ENCODE data around the gene NTMT1. TPM values are rescaled to one million over a fixed set of nuclear protein-coding genes. Genes with fewer than 3 reads are reported as not detected.

NTMT1 gene
- total and polyA plus RNA-seq, 9 of the 15 experiments (the other 6 are each of a cell fraction or from before 2014, with no cell fraction given): 42.1 to 116 (median 74.7) TPM

DNA sequence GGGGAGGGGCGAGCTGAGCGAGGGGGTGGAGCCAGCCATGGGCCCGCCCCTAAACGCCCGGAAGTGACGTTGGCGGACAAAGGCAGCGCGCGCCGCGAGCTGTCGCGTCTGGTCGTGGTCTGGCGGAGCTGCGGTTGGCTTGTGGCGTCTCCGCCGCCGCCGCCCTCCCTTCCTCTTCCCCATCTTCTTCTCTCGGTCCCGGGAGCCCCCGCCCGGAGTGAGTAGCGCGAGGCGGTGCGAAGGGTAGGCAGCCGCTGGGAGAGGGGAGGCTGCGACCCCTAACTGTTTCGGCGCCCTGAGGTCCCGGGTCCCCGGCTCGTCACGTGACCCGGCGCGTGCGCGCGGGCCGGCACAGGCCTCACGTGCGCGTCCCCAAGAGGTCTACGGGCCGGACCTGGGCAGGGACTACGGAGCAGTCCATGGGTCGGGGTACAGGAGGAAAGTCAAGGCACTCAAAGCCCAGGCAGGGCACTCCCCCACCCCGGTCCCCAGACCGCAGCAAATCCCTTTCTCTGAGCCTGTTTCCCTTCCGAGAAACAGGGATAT lies at the start of gene NTMT1 (continued):
- TF ChIP-seq ZNF165 (CRISPR knock-in tag; IDR thresholded peaks at IDR 0.05; ENCODE audit: borderline replicate concordance) (no peak), ZNF174 (CRISPR knock-in tag; IDR thresholded peaks at IDR 0.05) (no peak), PHB2 (IDR thresholded peaks at IDR 0.05; ENCODE audit: low read depth) (no peak), BACH1 (tag; IDR thresholded peaks at IDR 0.05) (no peak), SOX6 (IDR thresholded peaks at IDR 0.05) (peak; percentile 35; the same call in 1 of the 2 replicates), C11orf30 (IDR thresholded peaks at IDR 0.05; ENCODE audit: low read depth) (peak; percentile 88), POLR2AphosphoS5 (IDR thresholded peaks at IDR 0.05; ENCODE audit: control insufficient read depth, insufficient read depth, low read depth, low read length) (peak; percentile 93), CBFA2T2 (conservative IDR thresholded peaks at IDR 0.05) (peak; percentile 92), SAP30 (IDR thresholded peaks at IDR 0.05; ENCODE audit: borderline replicate concordance, insufficient read depth, low read depth, low read length, poor library complexity, severe bottlenecking) (peak; percentile 96), TBP (optimal IDR thresholded peaks at IDR 0.05; ENCODE audit: low read depth, low read length) (peak; percentile 74), MCM7 (IDR thresholded peaks at IDR 0.05) (no peak), ETV1 (tag; conservative IDR thresholded peaks at IDR 0.05; ENCODE audit: low read depth) (0 out of 2 replicates have a peak, but pooled peaks have one; percentile 26)
- TF ChIP-seq, protein P1, sequence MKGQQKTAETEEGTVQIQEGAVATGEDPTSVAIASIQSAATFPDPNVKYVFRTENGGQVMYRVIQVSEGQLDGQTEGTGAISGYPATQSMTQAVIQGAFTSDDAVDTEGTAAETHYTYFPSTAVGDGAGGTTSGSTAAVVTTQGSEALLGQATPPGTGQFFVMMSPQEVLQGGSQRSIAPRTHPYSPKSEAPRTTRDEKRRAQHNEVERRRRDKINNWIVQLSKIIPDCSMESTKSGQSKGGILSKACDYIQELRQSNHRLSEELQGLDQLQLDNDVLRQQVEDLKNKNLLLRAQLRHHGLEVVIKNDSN (CRISPR knock-in tag; IDR thresholded peaks at IDR 0.05): peak; percentile 99
- TF ChIP-seq, protein P2, sequence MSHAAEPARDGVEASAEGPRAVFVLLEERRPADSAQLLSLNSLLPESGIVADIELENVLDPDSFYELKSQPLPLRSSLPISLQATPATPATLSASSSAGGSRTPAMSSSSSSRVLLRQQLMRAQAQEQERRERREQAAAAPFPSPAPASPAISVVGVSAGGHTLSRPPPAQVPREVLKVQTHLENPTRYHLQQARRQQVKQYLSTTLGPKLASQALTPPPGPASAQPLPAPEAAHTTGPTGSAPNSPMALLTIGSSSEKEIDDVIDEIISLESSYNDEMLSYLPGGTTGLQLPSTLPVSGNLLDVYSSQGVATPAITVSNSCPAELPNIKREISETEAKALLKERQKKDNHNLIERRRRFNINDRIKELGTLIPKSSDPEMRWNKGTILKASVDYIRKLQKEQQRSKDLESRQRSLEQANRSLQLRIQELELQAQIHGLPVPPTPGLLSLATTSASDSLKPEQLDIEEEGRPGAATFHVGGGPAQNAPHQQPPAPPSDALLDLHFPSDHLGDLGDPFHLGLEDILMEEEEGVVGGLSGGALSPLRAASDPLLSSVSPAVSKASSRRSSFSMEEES (CRISPR knock-in tag; IDR thresholded peaks at IDR 0.05): peak; percentile 99
- TF ChIP-seq, protein P3, sequence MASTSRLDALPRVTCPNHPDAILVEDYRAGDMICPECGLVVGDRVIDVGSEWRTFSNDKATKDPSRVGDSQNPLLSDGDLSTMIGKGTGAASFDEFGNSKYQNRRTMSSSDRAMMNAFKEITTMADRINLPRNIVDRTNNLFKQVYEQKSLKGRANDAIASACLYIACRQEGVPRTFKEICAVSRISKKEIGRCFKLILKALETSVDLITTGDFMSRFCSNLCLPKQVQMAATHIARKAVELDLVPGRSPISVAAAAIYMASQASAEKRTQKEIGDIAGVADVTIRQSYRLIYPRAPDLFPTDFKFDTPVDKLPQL (IDR thresholded peaks at IDR 0.05; ENCODE audit: extremely low read depth, insufficient read length): no peak

Measured in K562 (cell line).